A673 (cell line): ENCODE results near the gene TMEM97. TPM values are rescaled to one million over a fixed set of nuclear protein-coding genes. Genes with fewer than 3 reads are reported as not detected.
"Not testable (repeated sequence)": the region's sequence is repeated elsewhere in the genome, so short reads cannot be mapped to it uniquely, and the experiment has no call there.

Source experiments
- BruUV-seq: library from RNA; stranded (reverse); fragments of 400-500 nt; replicated peaks from 2 replicates; lab custom pipeline; 2021; lab: Mats Ljungman, UMichigan
- CTCF ChIA-PET: fragments of 300-600 bp; sonication (Branson Sonifier 250); formaldehyde crosslinking; loops from one replicate; lab custom pipeline; 2022; ENCODE audit warnings: antibody characterized with exemption; lab: Charles Lee
- POLR2A ChIA-PET: fragments of 300-600 bp; sonication (Branson Sonifier 250); formaldehyde crosslinking; loops from one replicate; lab custom pipeline; 2022; ENCODE audit warnings: antibody characterized with exemption; ENCODE audit not compliant: low non-redundant PET; lab: Charles Lee
- DNase-seq: peaks from one replicate; pipeline ENCODE4 v3.0.0-alpha.2; 2015; ENCODE audit warnings: low spot score
- H3K27ac ChIP-seq: fragments of 200-600 bp; sonication (generic); 2 replicates; pipeline ENCODE4 v1.5.1; 2016; ENCODE audit warnings: mixed run types, low read depth, mild to moderate bottlenecking, mixed read lengths, antibody characterized with exemption, low read length; ENCODE audit not compliant: poor library complexity, severe bottlenecking
- H3K27me3 ChIP-seq: fragments of 200-600 bp; sonication (generic); replicated peaks from 2 replicates; pipeline ENCODE4 v1.6.1; 2017; ENCODE audit warnings: mixed run types, low read depth, mild to moderate bottlenecking, mixed read lengths, antibody characterized with exemption, low read length; ENCODE audit not compliant: insufficient read depth, poor library complexity
- H3K36me3 ChIP-seq: fragments of 200-600 bp; sonication (generic); 2 replicates; pipeline ENCODE4 v1.6.1; 2016; ENCODE audit warnings: mixed run types, mild to moderate bottlenecking, mixed read lengths, antibody characterized with exemption, low read length; ENCODE audit not compliant: insufficient read depth, poor library complexity, severe bottlenecking
- H3K4me1 ChIP-seq: fragments of 200-600 bp; sonication (generic); 2 replicates; pipeline ENCODE4 v1.6.1; 2017; ENCODE audit warnings: mixed run types, mild to moderate bottlenecking, mixed read lengths, antibody characterized with exemption, low read length; ENCODE audit not compliant: insufficient read depth, poor library complexity, severe bottlenecking
- H3K4me3 ChIP-seq: fragments of 200-600 bp; sonication (generic); 2 replicates; pipeline ENCODE4 v1.5.1; 2016; ENCODE audit warnings: low read depth, mixed run types, mild to moderate bottlenecking, mixed read lengths, low read length; ENCODE audit not compliant: poor library complexity, severe bottlenecking
- H3K9me3 ChIP-seq: fragments of 200-600 bp; sonication (generic); 2 replicates; pipeline ENCODE4 v1.6.1; 2016; ENCODE audit warnings: mixed run types, low read depth, mild to moderate bottlenecking, mixed read lengths, antibody characterized with exemption, low read length; ENCODE audit not compliant: poor library complexity, severe bottlenecking
- CTCF ChIP-seq: fragments of 300-800, 200-600 bp; sonication (generic); conservative IDR thresholded peaks from 2 replicates; pipeline ENCODE4 v1.5.1; 2017; ENCODE audit warnings: low read depth, mild to moderate bottlenecking, antibody characterized with exemption, low read length, moderate library complexity, mixed read lengths
- EZH2 ChIP-seq: fragments of 200-600 bp; sonication (generic); IDR thresholded peaks from 2 replicates; pipeline ENCODE4 v1.6.1; 2017; ENCODE audit warnings: borderline replicate concordance, low read depth, mild to moderate bottlenecking, mixed read lengths, antibody characterized with exemption, low read length; ENCODE audit not compliant: poor library complexity, severe bottlenecking
- intact Hi-C: fragments of 100-400 bp; cut with micrococcal nuclease; formaldehyde crosslinking; loops from one replicate; pipeline ENCODE4 v1.10.0; 2022; ENCODE audit not compliant: unreplicated experiment
- total RNA-seq: library from RNA; stranded (reverse); gene quantifications from 2 replicates; pipeline ENCODE4 v1.2.3, GENCODE V29; 2021

Gene TMEM97
- total RNA-seq, 1 experiment from 2014 or later: 134 TPM

GRCh38 chr17:28271431-28271830, 47.6 kb upstream of the TMEM97 start:
- H3K27me3 ChIP-seq: no peaks in the 10 kb centered on the region

GRCh38 chr17:28272166-28272565, 46.8 kb upstream of the TMEM97 start:
- no peak overlapping the region for H3K4me3 ChIP-seq
- H3K27ac ChIP-seq: no peak overlapping the region
- ChIA-PET POLR2A (no interaction called here), CTCF (no interaction called here)
- TF ChIP-seq EZH2 (no peak), CTCF (no peak)
- no peaks in the 10 kb centered on the region for H3K4me1 ChIP-seq
- no peaks in the 10 kb centered on the region for H3K9me3 ChIP-seq
- H3K27me3 ChIP-seq: no peaks in the 10 kb centered on the region
- DNase-seq: no peak
- no peaks in the 10 kb centered on the region for H3K36me3 ChIP-seq
- intact Hi-C loops: no loop called here
- no TSS peak for BruUV-seq

More at GRCh38 chr17:28271431-28271830, 47.6 kb upstream of the TMEM97 start:
- Histone ChIP-seq H3K9me3 (peaks cover 4% of the 10 kb centered on the region), H3K27ac (no peak overlapping the region), H3K4me1 (no peaks in the 10 kb centered on the region), H3K4me3 (no peak overlapping the region), H3K36me3 (no peaks in the 10 kb centered on the region)
- intact Hi-C loops: no loop called here
- no peak for DNase-seq
- no TSS peak for BruUV-seq
- ChIA-PET POLR2A (no interaction called here), CTCF (interaction anchor here (1.0 kb wide), 1 partner anchor 101 kb away, joined by 3 read pairs; no protein-coding TSS in a partner anchor)
- TF ChIP-seq CTCF (no peak), EZH2 (no peak)

- intact Hi-C loops: not testable (repeated sequence)
These were observed 45.7 kb upstream of the TMEM97 start for GRCh38 chr17:28273341-28273740.

GRCh38 chr17:28274591-28275265, 44.3 kb upstream of the TMEM97 start:
- H3K36me3 ChIP-seq: no peaks in the 10 kb centered on the region
- no TSS peak for BruUV-seq
- no peak overlapping the region for H3K27ac ChIP-seq
- intact Hi-C loops: no loop called here
- DNase-seq: no peak
- no peaks in the 10 kb centered on the region for H3K27me3 ChIP-seq
- no peak overlapping the region for H3K4me3 ChIP-seq
- TF ChIP-seq CTCF (no peak), EZH2 (no peak)
- H3K9me3 ChIP-seq: no peaks in the 10 kb centered on the region
- POLR2A ChIA-PET: no interaction called here
- CTCF ChIA-PET: no interaction called here
- H3K4me1 ChIP-seq: no peaks in the 10 kb centered on the region

More at GRCh38 chr17:28273341-28273740, 45.7 kb upstream of the TMEM97 start:
- POLR2A ChIA-PET, CTCF ChIA-PET, H3K9me3 ChIP-seq, BruUV-seq, H3K27me3 ChIP-seq, H3K4me1 ChIP-seq, DNase-seq, H3K27ac ChIP-seq, H3K4me3 ChIP-seq, H3K36me3 ChIP-seq: not testable (repeated sequence)
